Fibroblast of pulmonary artery (primary cell): ENCODE measurements around the gene SLC5A11.
"Not testable (repeated sequence)": the region's sequence is repeated elsewhere in the genome, so short reads cannot be mapped to it uniquely, and the experiment has no call there.

Experiments used
- DNase-seq: peaks from one replicate; pipeline ENCODE4 v3.0.0-alpha.2; 2010; ENCODE audit warnings: low read depth
- H3K4me3 ChIP-seq: replicated peaks from 2 replicates; pipeline ENCODE4 v1.5.1; 2011; ENCODE audit warnings: low read depth, mild to moderate bottlenecking, control low read depth, low read length, moderate library complexity
- CTCF ChIP-seq: IDR thresholded peaks from 2 replicates; pipeline ENCODE4 v1.5.1; 2011; ENCODE audit warnings: mild to moderate bottlenecking, control low read depth, low read length, inconsistent platforms; ENCODE audit errors: missing control alignments

SLC5A11 gene

GRCh38 chr16:24852281-24852721 lies 6.5 kb downstream of the SLC5A11 start:
- no peak for TF ChIP-seq CTCF
- peak; percentile 48 for DNase-seq
- H3K4me3 ChIP-seq, result no peak overlapping the region

- TF ChIP-seq CTCF, result no peak
- H3K4me3 ChIP-seq, result no peak overlapping the region
- no peak for DNase-seq
Measured at GRCh38 chr16:24853169-24853824, 7.5 kb downstream of the SLC5A11 start.

GRCh38 chr16:24853830-24854229 lies 8.1 kb downstream of the SLC5A11 start:
- no peak overlapping the region for H3K4me3 ChIP-seq
- no peak for TF ChIP-seq CTCF
- DNase-seq, result peak; percentile 72

GRCh38 chr16:24854607-24855171 lies 8.9 kb downstream of the SLC5A11 start:
- no peak for DNase-seq
- H3K4me3 ChIP-seq, result no peak overlapping the region
- TF ChIP-seq CTCF, result no peak

GRCh38 chr16:24855678-24856077 lies 9.9 kb downstream of the SLC5A11 start:
- TF ChIP-seq CTCF, result no peak
- DNase-seq, result no peak
- no peak overlapping the region for H3K4me3 ChIP-seq

- not testable (repeated sequence) for H3K4me3 ChIP-seq, DNase-seq
Measured at GRCh38 chr16:24856871-24857270, 11.1 kb downstream of the SLC5A11 start.

GRCh38 chr16:24858219-24859041 lies 12.7 kb downstream of the SLC5A11 start:
- DNase-seq, result peak; percentile 71
- H3K4me3 ChIP-seq, result no peak overlapping the region

More at GRCh38 chr16:24858219-24859041, 12.7 kb downstream of the SLC5A11 start:
- no peak for TF ChIP-seq CTCF
